Measurements from ENCODE around the gene SOWAHA. TPM values are rescaled to one million over a fixed set of nuclear protein-coding genes. Genes with fewer than 3 reads are reported as not detected.

Gene SOWAHA
- total RNA-seq, 1 experiment from 2014 or later = 0.04 TPM

GRCh38 chr5:132841305-132841704, 28.2 kb downstream of the SOWAHA start:
- ChIA-PET POLR2A (ENCODE audit: unreplicated experiment) (no interaction called here), CTCF (no interaction called here)
- Histone ChIP-seq H3K27me3 (ENCODE audit: low read length) (no peaks in the 10 kb centered on the region), H3K4me3 (ENCODE audit: low read length) (no peak overlapping the region), H3K4me2 (ENCODE audit: low read length) (no peak overlapping the region), H3K4me1 (ENCODE audit: insufficient read depth, low read length) (peaks cover 32% of the 10 kb centered on the region), H3K9me3 (ENCODE audit: low read length) (no peaks in the 10 kb centered on the region), H3K79me2 (ENCODE audit: low read length) (no peaks in the 10 kb centered on the region), H3F3A (ENCODE audit: low read length, unreplicated experiment) (no peaks in the 10 kb centered on the region), H3K36me3 (ENCODE audit: low read depth, low read length) (no peaks in the 10 kb centered on the region), H2AFZ (ENCODE audit: low read length) (no peak overlapping the region), H4K20me1 (ENCODE audit: low read length) (no peaks in the 10 kb centered on the region), H3K27ac (ENCODE audit: low read length) (no peak overlapping the region), H3K9ac (ENCODE audit: low read length) (no peak overlapping the region), H3K9me2 (replicated peaks; ENCODE audit: low read length) (no peaks in the 10 kb centered on the region)
- BruUV-seq (replicated peaks) = no TSS peak
- ATAC-seq (no peak), DNase-seq (peak; percentile 10)
- intact Hi-C loops (cut with micrococcal nuclease) = no loop called here
- no peak for TF ChIP-seq CTCF (conservative IDR thresholded peaks at IDR 0.05; ENCODE audit: low read depth, low read length)
- no peak for TF ChIP-seq EZH2 (IDR thresholded peaks at IDR 0.05; ENCODE audit: low read length, unreplicated experiment)
- no peak for TF ChIP-seq EZH2phosphoT487 (IDR thresholded peaks at IDR 0.05; ENCODE audit: borderline replicate concordance, low read length)

- POLR2A ChIA-PET (ENCODE audit: unreplicated experiment) = no interaction called here
- intact Hi-C loops (cut with micrococcal nuclease) = no loop called here
- Histone ChIP-seq H3K9ac (ENCODE audit: low read length) (no peak overlapping the region), H3K27me3 (ENCODE audit: low read length) (no peaks in the 10 kb centered on the region), H3K79me2 (ENCODE audit: low read length) (no peaks in the 10 kb centered on the region), H3K27ac (ENCODE audit: low read length) (no peak overlapping the region), H4K20me1 (ENCODE audit: low read length) (no peaks in the 10 kb centered on the region), H3K9me3 (ENCODE audit: low read length) (no peaks in the 10 kb centered on the region), H3K36me3 (ENCODE audit: low read depth, low read length) (no peaks in the 10 kb centered on the region), H3F3A (ENCODE audit: low read length, unreplicated experiment) (no peaks in the 10 kb centered on the region), H3K4me1 (ENCODE audit: insufficient read depth, low read length) (no peaks in the 10 kb centered on the region), H3K4me3 (ENCODE audit: low read length) (no peak overlapping the region), H3K9me2 (replicated peaks; ENCODE audit: low read length) (no peaks in the 10 kb centered on the region), H3K4me2 (ENCODE audit: low read length) (no peak overlapping the region), H2AFZ (ENCODE audit: low read length) (no peak overlapping the region)
- no TSS peak for BruUV-seq (replicated peaks)
- CTCF ChIA-PET = no interaction called here
- DNase-seq = no peak
- no peak for ATAC-seq
- no peak for TF ChIP-seq EZH2 (IDR thresholded peaks at IDR 0.05; ENCODE audit: low read length, unreplicated experiment)
- TF ChIP-seq CTCF (conservative IDR thresholded peaks at IDR 0.05; ENCODE audit: low read depth, low read length) = no peak
- no peak for TF ChIP-seq EZH2phosphoT487 (IDR thresholded peaks at IDR 0.05; ENCODE audit: borderline replicate concordance, low read length)
These were observed 35.2 kb downstream of the SOWAHA start for GRCh38 chr5:132848270-132848669.

GRCh38 chr5:132849347-132849746, 36.2 kb downstream of the SOWAHA start:
- no peak overlapping the region for H3K9ac ChIP-seq (ENCODE audit: low read length)
- no peaks in the 10 kb centered on the region for H3K9me3 ChIP-seq (ENCODE audit: low read length)
- BruUV-seq (replicated peaks) = no TSS peak
- CTCF ChIA-PET = no interaction called here
- POLR2A ChIA-PET (ENCODE audit: unreplicated experiment) = no interaction called here
- H2AFZ ChIP-seq (ENCODE audit: low read length) = no peak overlapping the region
- no peaks in the 10 kb centered on the region for H3K4me1 ChIP-seq (ENCODE audit: insufficient read depth, low read length)
- no peaks in the 10 kb centered on the region for H3K36me3 ChIP-seq (ENCODE audit: low read depth, low read length)
- no peak overlapping the region for H3K4me2 ChIP-seq (ENCODE audit: low read length)
- intact Hi-C loops (cut with micrococcal nuclease) = no loop called here
- no peaks in the 10 kb centered on the region for H3K27me3 ChIP-seq (ENCODE audit: low read length)
- TF ChIP-seq CTCF (conservative IDR thresholded peaks at IDR 0.05; ENCODE audit: low read depth, low read length) (no peak), EZH2phosphoT487 (IDR thresholded peaks at IDR 0.05; ENCODE audit: borderline replicate concordance, low read length) (no peak), EZH2 (IDR thresholded peaks at IDR 0.05; ENCODE audit: low read length, unreplicated experiment) (no peak)
- H3K27ac ChIP-seq (ENCODE audit: low read length) = no peak overlapping the region
- H3K4me3 ChIP-seq (ENCODE audit: low read length) = no peak overlapping the region
- no peaks in the 10 kb centered on the region for H3K79me2 ChIP-seq (ENCODE audit: low read length)
- no peak for DNase-seq
- H3F3A ChIP-seq (ENCODE audit: low read length, unreplicated experiment) = no peaks in the 10 kb centered on the region
- H3K9me2 ChIP-seq (replicated peaks; ENCODE audit: low read length) = no peaks in the 10 kb centered on the region
- H4K20me1 ChIP-seq (ENCODE audit: low read length) = no peaks in the 10 kb centered on the region
- ATAC-seq = no peak

All from PC-3 (cell line).